HCT116 (cell line): ENCODE results near the gene ZSCAN21. TPM values are rescaled to one million over a fixed set of nuclear protein-coding genes. Genes with fewer than 3 reads are reported as not detected.

Experiments used
- ATAC-seq: fragments of 200-7000 bp; cut with Tn5 transposase; 2 replicates; pipeline ENCODE4 v1.9.1; 2020; ENCODE audit warnings: mild to moderate bottlenecking, moderate library complexity
- BruUV-seq: library from RNA; stranded (reverse); fragments of 400-500 nt; replicated peaks from 2 replicates; lab custom pipeline; 2021; lab: Mats Ljungman, UMichigan
- CTCF ChIA-PET: fragments of 300-600 bp; sonication (Branson Sonifier 250); formaldehyde crosslinking; loops from one replicate; lab custom pipeline; 2021; ENCODE audit warnings: antibody characterized with exemption; lab: Charles Lee
- POLR2A ChIA-PET: fragments of 300-600, 350-600 bp; sonication (Branson Sonifier 250); formaldehyde crosslinking; loops from one replicate; lab custom pipeline; 2021; ENCODE audit warnings: antibody characterized with exemption; lab: Charles Lee
- RAD21 ChIA-PET, 2 experiments: fragments of 300-600 bp; sonication (Branson Sonifier 250); formaldehyde crosslinking; loops; one replicate each; lab custom pipeline; 2023; ENCODE audit warnings: low total read pairs in 2 of 2; ENCODE audit not compliant: uncharacterized antibody in 2 of 2, unreplicated experiment in 2 of 2, low non-redundant PET in 1 of 2; lab: Charles Lee
- DNase-seq: peaks from one replicate; pipeline ENCODE4 v3.0.0-alpha.2; 2010; ENCODE audit warnings: low read depth, low spot score
- H2AFZ ChIP-seq: fragments of 200-600 bp; shearing (Covaris generic), sonication (generic); 2 replicates; pipeline ENCODE4 v1.6.1; 2017; ENCODE audit warnings: low read depth, mixed run types, mixed read lengths, antibody characterized with exemption, low read length; ENCODE audit not compliant: poor library complexity, severe bottlenecking
- H3K27ac ChIP-seq: 2 replicates; pipeline ENCODE4 v1.5.1; 2012; ENCODE audit warnings: low read depth, low read length
- H3K27me3 ChIP-seq: fragments of 200-600 bp; sonication (generic); 2 replicates; pipeline ENCODE4 v1.6.1; 2016; ENCODE audit warnings: mixed run types, low read length, mixed read lengths; ENCODE audit not compliant: insufficient read depth
- H3K36me3 ChIP-seq, 2 experiments: fragments of 200-500 bp in 1 of 2; fragments of 200-600 bp in 1 of 2; sonication (Bioruptor generic) in 1 of 2; sonication (generic) in 1 of 2; 2 replicates each; pipeline versions ENCODE4 v1.5.1 to v1.6.1; 2014 to 2016; ENCODE audit warnings: low read length in 2 of 2, inconsistent platforms in 1 of 2, mixed read lengths in 1 of 2, mixed run types in 1 of 2; ENCODE audit not compliant: insufficient read depth in 2 of 2, control insufficient read depth in 1 of 2
- H3K4me1 ChIP-seq, 2 experiments: fragments of 200-600 bp in 1 of 2; sonication (generic) in 1 of 2; 2 replicates each; pipeline versions ENCODE4 v1.5.1 to v1.6.1; 2012 to 2017; ENCODE audit warnings: low read length in 2 of 2, inconsistent platforms in 1 of 2, mild to moderate bottlenecking in 1 of 2, mixed read lengths in 1 of 2, mixed run types in 1 of 2, moderate library complexity in 1 of 2; ENCODE audit not compliant: insufficient read depth in 2 of 2, control insufficient read depth in 1 of 2
- H3K4me2 ChIP-seq: fragments of 200-600 bp; sonication (generic); 2 replicates; pipeline ENCODE4 v1.6.1; 2017; ENCODE audit warnings: mixed run types, low read length, mixed read lengths
- H3K4me3 ChIP-seq, 2 experiments: fragments of 200-600 bp in 1 of 2; sonication (generic) in 1 of 2; replicated peaks in 1 of 2; 2 replicates each; pipeline ENCODE4 v1.5.1; 2011 to 2016; ENCODE audit warnings: low read length in 2 of 2, control low read depth in 1 of 2, low read depth in 1 of 2, mild to moderate bottlenecking in 1 of 2, mixed read lengths in 1 of 2, mixed run types in 1 of 2
- H3K79me2 ChIP-seq: fragments of 200-600 bp; sonication (generic); 2 replicates; pipeline ENCODE4 v1.6.1; 2017; ENCODE audit warnings: mild to moderate bottlenecking, mixed run types, low read length, moderate library complexity, mixed read lengths; ENCODE audit not compliant: insufficient read depth
- H3K9ac ChIP-seq: fragments of 200-600 bp; sonication (generic); 2 replicates; pipeline ENCODE4 v1.6.1; 2016; ENCODE audit warnings: low read length, mixed read lengths
- H3K9me2 ChIP-seq: fragments of 200-600 bp; sonication (generic), shearing (Covaris generic); 2 replicates; pipeline ENCODE4 v1.6.1; 2017; ENCODE audit warnings: mixed run types, mild to moderate bottlenecking, moderate library complexity; ENCODE audit not compliant: insufficient read depth
- H3K9me3 ChIP-seq, 2 experiments: fragments of 200-500 bp in 1 of 2; fragments of 200-600 bp in 1 of 2; sonication (Bioruptor generic) in 1 of 2; sonication (generic) in 1 of 2; 2 replicates each; pipeline ENCODE4 v1.6.1; 2014 to 2017; ENCODE audit warnings: low read length in 2 of 2, mixed read lengths in 2 of 2, inconsistent platforms in 1 of 2, low read depth in 1 of 2, mild to moderate bottlenecking in 1 of 2, mixed run types in 1 of 2, moderate library complexity in 1 of 2; ENCODE audit not compliant: control insufficient read depth in 1 of 2, insufficient read depth in 1 of 2
- H4K20me1 ChIP-seq: fragments of 200-600 bp; sonication (generic), shearing (Covaris generic); 2 replicates; pipeline ENCODE4 v1.6.1; 2017; ENCODE audit warnings: mixed run types, mild to moderate bottlenecking, moderate library complexity; ENCODE audit not compliant: insufficient read depth
- CTCF ChIP-seq, 3 experiments: fragments of 200-600 bp in 1 of 3; sonication (generic) in 1 of 3; IDR thresholded peaks in 2 of 3; conservative IDR thresholded peaks in 1 of 3; 2 replicates each; pipeline ENCODE4 v1.5.1; 2012 to 2017; ENCODE audit warnings: low read depth in 2 of 3, low read length in 2 of 3, antibody characterized with exemption in 1 of 3, borderline replicate concordance in 1 of 3, control low read depth in 1 of 3, mild to moderate bottlenecking in 1 of 3, mixed read lengths in 1 of 3, mixed run types in 1 of 3, moderate library complexity in 1 of 3; ENCODE audit not compliant: insufficient read depth in 1 of 3
- ELF1 ChIP-seq: IDR thresholded peaks from 2 replicates; pipeline ENCODE4 v1.6.1; 2012; ENCODE audit warnings: low read depth, borderline replicate concordance
- EZH2phosphoT487 ChIP-seq: fragments of 200-600 bp; IDR thresholded peaks from 2 replicates; pipeline ENCODE4 v1.6.1; 2018; ENCODE audit warnings: antibody characterized with exemption, borderline replicate concordance
- FOSL1 ChIP-seq: IDR thresholded peaks from 2 replicates; pipeline ENCODE4 v1.6.1; 2012; ENCODE audit warnings: low read depth
- JUND ChIP-seq: IDR thresholded peaks from 2 replicates; pipeline ENCODE4 v1.6.1; 2012
- MAX ChIP-seq: IDR thresholded peaks from 2 replicates; pipeline ENCODE4 v1.6.1; 2012
- POLR2A ChIP-seq: IDR thresholded peaks from 2 replicates; pipeline ENCODE4 v1.7.0; 2011; ENCODE audit warnings: borderline replicate concordance; ENCODE audit not compliant: insufficient read depth, insufficient read length; ENCODE audit errors: extremely low read depth
- SIN3A ChIP-seq: IDR thresholded peaks from 2 replicates; pipeline ENCODE4 v1.6.1; 2012; ENCODE audit warnings: low read depth
- SP1 ChIP-seq: IDR thresholded peaks from 2 replicates; pipeline ENCODE4 v1.6.1; 2012; ENCODE audit warnings: low read depth
- TCF7L2 ChIP-seq: IDR thresholded peaks from 2 replicates; pipeline ENCODE4 v1.7.0; 2011; ENCODE audit warnings: borderline replicate concordance, inconsistent platforms; ENCODE audit not compliant: insufficient read depth, insufficient read length; ENCODE audit errors: extremely low read depth
- ZNF274 ChIP-seq: fragments of 200-500 bp; sonication (Bioruptor generic); IDR thresholded peaks from 2 replicates; pipeline ENCODE4 v1.6.1; 2014; ENCODE audit warnings: mild to moderate bottlenecking, low read depth, low read length, inconsistent platforms
- intact Hi-C: fragments of 100-400 bp; cut with micrococcal nuclease; formaldehyde crosslinking; loops from 2 replicates; pipeline ENCODE4 v1.10.0; 2022
- total RNA-seq: library from RNA; stranded (reverse); gene quantifications from one replicate; pipeline ENCODE4 v1.2.1, GENCODE V29; 2021; ENCODE audit not compliant: unreplicated experiment
- TF ChIP-seq, protein P1 (sequence below): IDR thresholded peaks from 2 replicates; pipeline ENCODE4 v1.6.1; 2012

Gene ZSCAN21
- total RNA-seq, 1 experiment from 2014 or later: 10.3 TPM

- no peak overlapping the region for H3K4me2 ChIP-seq
- no peak overlapping the region for H3K4me3 ChIP-seq
- H4K20me1 ChIP-seq: no peaks in the 10 kb centered on the region
- H3K9me2 ChIP-seq: no peaks in the 10 kb centered on the region
- H3K36me3 ChIP-seq: peaks cover 3 to 27% of the 10 kb centered on the region in 2 experiments; a peak in 3 of 4 replicates
- ChIA-PET RAD21 (no interaction called here), POLR2A (no interaction called here), CTCF (no interaction called here)
- ATAC-seq: no peak
- no peak overlapping the region for H3K9ac ChIP-seq
- BruUV-seq: no TSS peak
- no peak overlapping the region for H3K27ac ChIP-seq
- peaks cover 6 to 11% of the 10 kb centered on the region in 2 experiments; a peak in 3 of 4 replicates for H3K4me1 ChIP-seq
- no peaks in the 10 kb centered on the region for H3K27me3 ChIP-seq
- no peak overlapping the region for H2AFZ ChIP-seq
- TF ChIP-seq ZNF274 (no peak), POLR2A (no peak)
- intact Hi-C loops: no loop called here
- H3K9me3 ChIP-seq: no peaks in the 10 kb centered on the region
- H3K79me2 ChIP-seq: peaks cover 5% of the 10 kb centered on the region; the same call in 1 of the 2 replicates
- no peak for DNase-seq
These were observed 57.7 kb downstream of the ZSCAN21 start for GRCh38 chr7:100107125-100107737.

DNA sequence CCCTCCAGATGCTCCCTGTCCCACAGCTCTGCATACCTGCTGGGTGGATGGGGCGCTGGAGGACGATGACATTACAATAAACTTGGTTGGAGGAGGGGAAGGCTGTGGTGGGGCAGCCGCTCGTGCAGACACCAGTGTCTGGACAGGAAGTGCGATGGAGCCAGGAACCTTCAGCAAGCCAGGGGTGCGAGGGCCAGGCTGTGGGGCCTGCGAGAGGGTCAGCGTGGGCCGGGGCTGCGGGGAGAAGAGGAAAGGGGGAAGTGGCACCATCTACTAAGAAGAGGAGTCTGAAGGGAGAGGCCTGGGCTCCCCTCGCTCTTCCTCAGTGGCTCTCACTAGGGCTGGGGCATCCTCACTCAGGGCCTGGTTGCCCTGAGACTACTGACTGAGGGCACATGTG is 58.3 kb downstream of the ZSCAN21 start:
- peaks cover under 1 to 4% of the 10 kb centered on the region in 2 experiments; a peak in 2 of 4 replicates for H3K4me1 ChIP-seq
- no peaks in the 10 kb centered on the region for H3K9me3 ChIP-seq
- intact Hi-C loops: no loop called here
- H3K36me3 ChIP-seq: peaks cover 3 to 28% of the 10 kb centered on the region in 2 experiments; a peak in 3 of 4 replicates
- no peak overlapping the region for H3K4me2 ChIP-seq
- POLR2A ChIA-PET: no interaction called here
- RAD21 ChIA-PET: no interaction called here
- H3K27ac ChIP-seq: no peak overlapping the region
- no peak overlapping the region for H3K9ac ChIP-seq
- H3K4me3 ChIP-seq: no peak overlapping the region
- no peak for DNase-seq
- H3K79me2 ChIP-seq: no peaks in the 10 kb centered on the region; the same call in 1 of the 2 replicates
- BruUV-seq: no TSS peak
- TF ChIP-seq, protein P1, sequence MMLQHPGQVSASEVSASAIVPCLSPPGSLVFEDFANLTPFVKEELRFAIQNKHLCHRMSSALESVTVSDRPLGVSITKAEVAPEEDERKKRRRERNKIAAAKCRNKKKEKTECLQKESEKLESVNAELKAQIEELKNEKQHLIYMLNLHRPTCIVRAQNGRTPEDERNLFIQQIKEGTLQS: no peak
- TF ChIP-seq SIN3A (no peak), ZNF274 (no peak), FOSL1 (no peak), SP1 (no peak), ELF1 (no peak), JUND (no peak), MAX (no peak), CTCF (IDR thresholded peaks at IDR 0.05 in 2 of 3, conservative IDR thresholded peaks at IDR 0.05 in 1 of 3; ENCODE audit: borderline replicate concordance in 1 of 3, insufficient read depth in 1 of 3, low read depth in 2 of 3, low read length in 2 of 3) (no peak), TCF7L2 (no peak), EZH2phosphoT487 (no peak)
- TF ChIP-seq, all 23 proteins: peak for 0
- no peaks in the 10 kb centered on the region for H3K27me3 ChIP-seq
- H4K20me1 ChIP-seq: no peaks in the 10 kb centered on the region
- CTCF ChIA-PET: no interaction called here
- no peak overlapping the region for H2AFZ ChIP-seq
- no peaks in the 10 kb centered on the region for H3K9me2 ChIP-seq
- ATAC-seq: no peak
